Transverse colon (tissue), 4 donors: Measurements from ENCODE around the gene CCDC136. TPM values are rescaled to one million over a fixed set of nuclear protein-coding genes. Genes with fewer than 3 reads are reported as not detected.

Experiments used
- DNase-seq: peaks from one replicate; pipeline ENCODE4 v3.0.0-alpha.2; 2019
- H3K27ac ChIP-seq, 4 donors: fragments of 200-600 bp; sonication (generic); 2 replicates each; pipeline ENCODE4 v1.5.1; 2016 to 2018; ENCODE audit warnings: inconsistent platforms in 4 of 4
- H3K27me3 ChIP-seq: fragments of 200-600 bp; sonication (generic); 2 replicates; pipeline ENCODE4 v1.5.1; 2017; ENCODE audit warnings: inconsistent platforms
- H3K36me3 ChIP-seq, 4 donors: fragments of 200-600 bp; sonication (generic); 2 replicates each; pipeline ENCODE4 v1.5.1; 2017 to 2019; ENCODE audit warnings: inconsistent platforms in 4 of 4
- H3K4me1 ChIP-seq, 4 donors: fragments of 200-600 bp; sonication (generic); 2 replicates each; pipeline ENCODE4 v1.5.1; 2017 to 2020; ENCODE audit warnings: inconsistent platforms in 4 of 4
- H3K4me3 ChIP-seq, 4 donors: fragments of 200-600 bp; sonication (generic); 1 replicate in 1 of 4; 2 replicates in 3 of 4; pipeline versions ENCODE4 v1.5.1 to v1.6.1; 2017 to 2019; ENCODE audit warnings: inconsistent platforms in 4 of 4
- H3K9me3 ChIP-seq, 2 donors: fragments of 200-600 bp; sonication (generic); 2 replicates each; pipeline ENCODE4 v1.5.1; 2017 to 2019; ENCODE audit warnings: inconsistent platforms in 2 of 2
- CTCF ChIP-seq, 5 experiments: fragments of 200-600 bp in 3 of 5; fragments of 450-650 bp in 2 of 5; sonication (generic) in 3 of 5; IDR thresholded peaks; 1 replicate in 2 of 5; 2 replicates in 3 of 5; pipeline ENCODE4 v1.5.1; 2016 to 2017; ENCODE audit warnings: antibody characterized with exemption in 5 of 5, inconsistent platforms in 3 of 5, mild to moderate bottlenecking in 2 of 5, moderate library complexity in 1 of 5
- EP300 ChIP-seq: sonication (generic); formaldehyde crosslinking; IDR thresholded peaks from one replicate; pipeline ENCODE4 v1.6.1; 2017; ENCODE audit warnings: antibody characterized with exemption, low read depth
- POLR2A ChIP-seq: fragments of 450-650 bp; IDR thresholded peaks from one replicate; pipeline ENCODE4 v1.6.1; 2016; ENCODE audit warnings: antibody characterized with exemption, mild to moderate bottlenecking, moderate library complexity
- POLR2AphosphoS5 ChIP-seq, 3 donors: sonication (generic); formaldehyde crosslinking; IDR thresholded peaks; one replicate each; pipeline ENCODE4 v1.6.1; 2016; ENCODE audit warnings: antibody characterized with exemption in 3 of 3
- whole genome bisulfite sequencing, 2 donors: methylation state at CpG; one replicate each; pipeline ENCODE4 v1.1.5; 2018; ENCODE audit warnings: low coverage in 1 of 2; 5-methylcytosine and 5-hydroxymethylcytosine counted together
- in situ Hi-C, 4 donors: fragments of 200-750 bp; cut with MboI; loops; one replicate each; pipeline versions ENCODE4 v1.15.0 to v1.15.1; 2017; ENCODE audit warnings: low sequenced_read_pairs in 3 of 4, low pct_ligation_motif_present in 1 of 4, low pct_unique_long_range_greater_than_20kb in 1 of 4
- intact Hi-C: fragments of 100-400 bp; cut with DNase I; formaldehyde crosslinking; loops from one replicate; pipeline ENCODE4 v1.15.1; 2023; ENCODE audit warnings: low total_unique reads
- small RNA-seq, 4 donors: library from RNA; depleted of rRNA; stranded (forward); fragments of <200 nt; gene quantifications; one replicate each; pipeline ENCODE3, GENCODE V24; 2016
- total RNA-seq, 4 donors: library from RNA; depleted of rRNA; stranded (reverse); fragments of >200 nt; gene quantifications; one replicate each; pipeline ENCODE4 v1.1.0, GENCODE V29; 2016

The CCDC136 gene
- total RNA-seq, 4 donors from 2014 or later: 1.9 to 16.5 (median 8.3) TPM

- in situ Hi-C loops (loop anchor here in 2 of 4 donors (25.0 kb wide), 2 partner anchors 93 to 257 kb away; no protein-coding TSS in a partner anchor), intact Hi-C loops (no loop called here)
- H3K4me3 ChIP-seq: peak overlapping the region; percentile 45 to 78 (median 64)
- H3K4me1 ChIP-seq: peaks cover 8 to 25% (median 19%) of the 10 kb centered on the region in 4 donors
- TF ChIP-seq CTCF (IDR thresholded peaks at IDR 0.05) (peak in 2 of 5 experiments; percentile 4 to 38), POLR2AphosphoS5 (IDR thresholded peaks at IDR 0.05) (peak in 1 of 3 donors; percentile 22), POLR2A (peak; percentile 39), EP300 (no peak)
- WGBS, 2 donors: 5% methylated on average over 41 of the region's 86 CpGs; no CpG with 5 or more reads in 1 of the 2 donors
- H3K27ac ChIP-seq: peak overlapping the region; percentile 49 to 82 (median 64)
- peaks cover 0 to 5% (median 0%) of the 10 kb centered on the region in 4 donors for H3K36me3 ChIP-seq
- H3K27me3 ChIP-seq: no peaks in the 10 kb centered on the region
- H3K9me3 ChIP-seq: no peaks in the 10 kb centered on the region
- peak; percentile 74 for DNase-seq
Observed at GRCh38 chr7:128869138-128869943, 77.6 kb downstream of the CCDC136 start.

- 5% methylated on average over 23 of the region's 30 CpGs; no CpG with 5 or more reads in 1 of the 2 donors for WGBS, 2 donors
- Histone ChIP-seq H3K36me3 (peaks cover 0 to 5% (median 0%) of the 10 kb centered on the region in 4 donors), H3K27me3 (no peaks in the 10 kb centered on the region), H3K4me3 (peak overlapping the region; percentile 45 to 78 (median 64)), H3K27ac (peak overlapping the region in 3 of 4 donors; percentile 49 to 82 (median 63)), H3K9me3 (no peaks in the 10 kb centered on the region), H3K4me1 (peaks cover 8 to 30% (median 21%) of the 10 kb centered on the region in 4 donors)
- intact Hi-C loops: loop anchor here (10.0 kb wide), 1 partner anchor 265 kb away; no protein-coding TSS in a partner anchor
- DNase-seq: no peak
- in situ Hi-C loops: loop anchor here in 2 of 4 donors (25.0 kb wide), 2 partner anchors 92 to 258 kb away; no protein-coding TSS in a partner anchor
- no peak for TF ChIP-seq POLR2A
- no peak for TF ChIP-seq POLR2AphosphoS5 (IDR thresholded peaks at IDR 0.05)
- TF ChIP-seq CTCF (IDR thresholded peaks at IDR 0.05): no peak
- TF ChIP-seq EP300: no peak
Observed at GRCh38 chr7:128869944-128870285, 78.1 kb downstream of the CCDC136 start.

- no peak overlapping the region for H3K27ac ChIP-seq
- no peaks in the 10 kb centered on the region for H3K36me3 ChIP-seq
- intact Hi-C loops (loop anchor here (10.0 kb wide), 1 partner anchor 266 kb away; no protein-coding TSS in a partner anchor), in situ Hi-C loops (loop anchor here in 2 of 4 donors (25.0 kb wide), 2 partner anchors 91 to 259 kb away; no protein-coding TSS in a partner anchor)
- no peaks in the 10 kb centered on the region for H3K27me3 ChIP-seq
- no peak for TF ChIP-seq POLR2AphosphoS5 (IDR thresholded peaks at IDR 0.05)
- TF ChIP-seq EP300: no peak
- no peak for TF ChIP-seq POLR2A
- TF ChIP-seq CTCF (IDR thresholded peaks at IDR 0.05): no peak
- no peak for DNase-seq
- WGBS, 2 donors: 89 to 91% methylated on average over 4 to 5 of the region's 5 CpGs
- H3K4me1 ChIP-seq: peaks cover 8 to 33% (median 22%) of the 10 kb centered on the region in 4 donors
- no peaks in the 10 kb centered on the region for H3K9me3 ChIP-seq
- H3K4me3 ChIP-seq: no peak overlapping the region
Observed at GRCh38 chr7:128871050-128871449, 79.3 kb downstream of the CCDC136 start.

Small RNAs within 50 kb of the gene (small RNA-seq; reads per million reads assigned to genes)
- gene RN7SL81P: 0 reads per million in 4 donors

Other genes with a start within 250 kb of the CCDC136 start
- 1 to 10 TPM in 1 of 4 donors, under 1 TPM in 2, not detected in 1; 0.27 to 1.4 (median 0.48) TPM for gene GARIN1A, start 119.7 kb upstream of the CCDC136 start, total RNA-seq
- 1,000 to 10,000 TPM in 1 of 4 donors, 10 to 100 TPM in 3; 23.6 to 1,780 (median 44.0) TPM for gene CALU, start 52.6 kb upstream of the CCDC136 start, total RNA-seq
- gene OPN1SW, start 16.2 kb upstream of the CCDC136 start, total RNA-seq: not detected
- 100 to 1,000 TPM in 1 of 4 donors, 10 to 100 TPM in 3; 21.3 to 234 (median 57.9) TPM for gene FLNC, start 38.4 kb downstream of the CCDC136 start, total RNA-seq
- 100 to 1,000 TPM in 1 of 4 donors, 10 to 100 TPM in 3; 25.5 to 128 (median 63.2) TPM for gene ATP6V1F, start 70.9 kb downstream of the CCDC136 start, total RNA-seq
- under 1 TPM in 3 of 4 donors, not detected in 1; 0.32 to 0.75 (median 0.68) TPM for gene KCP, start 118.7 kb downstream of the CCDC136 start, total RNA-seq
- 1 to 10 TPM; 2.2 to 10.0 (median 6.2) TPM for gene IRF5, start 146.0 kb downstream of the CCDC136 start, total RNA-seq